HUDEP-2 (cell line): ENCODE measurements around the gene LZTS2.

Source experiments
- DNase-seq, 76 experiments: peaks; one replicate each; lab custom pipeline; 2025; ENCODE audit not compliant: unreplicated experiment in 76 of 76; lab: John Stamatoyannopoulos, UW

The LZTS2 gene

GRCh38 chr10:101047961-101048892 is 48.6 kb downstream of the LZTS2 start:
- DNase-seq = no peak

- DNase-seq = peak in 67 of 76 experiments; percentile 12 to 81 (median 50)
These were observed 50.8 kb downstream of the LZTS2 start for GRCh38 chr10:101050208-101051069.

GRCh38 chr10:101052285-101052684 is 52.7 kb downstream of the LZTS2 start:
- DNase-seq = peak in 7 of 76 experiments; percentile 1 to 29 (median 12)

DNA sequence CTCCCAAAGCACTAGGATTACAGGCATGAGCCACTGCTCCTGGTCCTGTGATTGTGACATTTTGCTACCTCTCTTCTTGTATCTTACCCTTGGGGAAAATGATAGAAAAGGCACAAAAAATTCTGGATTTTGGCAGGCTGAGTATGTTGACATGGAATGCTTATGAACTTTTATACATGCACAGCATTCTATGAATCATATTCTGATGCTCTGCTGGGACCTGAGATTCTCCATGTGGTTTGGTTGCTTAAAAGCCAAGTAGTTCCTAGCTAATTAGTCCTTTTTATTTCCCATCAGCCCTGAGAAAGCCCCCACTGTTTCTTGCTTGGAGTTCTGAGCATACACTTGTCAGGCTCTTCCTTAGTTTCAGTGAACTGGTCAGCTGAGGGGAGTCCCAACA is 53.9 kb downstream of the LZTS2 start:
- no peak for DNase-seq

- DNase-seq = no peak
These were observed 54.7 kb downstream of the LZTS2 start for GRCh38 chr10:101054351-101054750.

DNA sequence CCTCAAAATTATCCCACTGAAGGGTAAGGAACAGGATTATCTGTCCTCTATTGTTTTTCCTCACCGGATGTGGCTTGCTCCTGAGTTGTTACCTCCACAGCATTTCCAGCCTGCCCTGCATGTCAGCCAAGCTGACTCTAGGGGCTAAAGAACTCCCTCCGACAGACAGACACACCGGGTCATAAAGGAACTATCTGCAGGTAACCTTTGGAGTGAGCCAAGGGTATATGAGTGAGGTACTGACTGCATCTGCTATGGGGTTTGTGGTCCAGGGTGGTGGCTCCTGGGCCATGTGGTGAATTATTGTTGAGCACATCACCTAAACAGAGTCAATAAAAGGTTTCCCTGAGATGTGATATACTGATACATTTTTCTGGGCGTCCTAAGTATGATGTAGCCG is 55.3 kb downstream of the LZTS2 start:
- DNase-seq = no peak

- no peak for DNase-seq
These were observed 55.8 kb downstream of the LZTS2 start for GRCh38 chr10:101055411-101055810.

DNA sequence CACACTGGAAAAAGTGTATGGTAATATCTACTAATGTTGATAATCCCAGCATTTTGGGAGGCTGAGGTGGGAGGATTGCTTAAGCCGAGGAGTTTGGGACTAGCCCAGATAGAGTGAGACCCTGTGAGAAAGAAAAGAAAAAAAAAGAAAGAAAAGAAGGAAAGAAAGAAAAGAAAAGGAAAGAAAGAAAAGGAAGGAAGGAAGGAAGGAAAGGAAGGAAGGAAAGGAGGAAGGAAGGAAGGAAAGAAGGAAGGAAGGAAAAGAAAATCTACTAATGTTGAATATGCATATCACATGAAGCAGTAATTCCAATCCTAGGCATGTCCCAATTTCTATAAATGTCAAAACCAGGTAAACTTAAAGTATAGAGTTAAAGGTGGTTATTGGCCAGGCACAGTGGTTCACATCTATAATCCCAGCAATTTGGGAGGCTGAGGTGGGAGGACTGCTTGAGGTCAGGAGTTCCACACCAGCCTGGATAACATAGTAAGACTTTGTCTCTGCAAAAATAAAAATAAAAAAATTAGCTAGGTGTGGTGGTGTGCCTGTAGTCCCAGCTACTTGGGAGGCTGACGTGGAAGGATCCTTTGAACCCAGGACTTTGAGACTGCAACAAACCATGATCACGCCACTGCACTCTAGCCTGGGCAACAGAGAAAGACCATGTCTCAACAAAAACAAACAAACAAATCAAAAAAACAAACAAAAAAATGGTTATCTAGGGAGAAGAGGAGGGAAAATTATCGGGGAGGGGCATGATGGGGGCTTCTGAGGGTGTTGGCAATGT is 57.0 kb downstream of the LZTS2 start:
- no peak for DNase-seq
